DOHH2 (cell line): ENCODE data around the gene PRKCE.

Source experiments
- CTCF ChIP-seq: fragments of 200-600 bp; sonication (generic); IDR thresholded peaks from one replicate; pipeline ENCODE4 v1.5.1; 2014; ENCODE audit warnings: antibody characterized with exemption, mild to moderate bottlenecking, low read depth, low read length; ENCODE audit not compliant: poor library complexity, severe bottlenecking
- EZH2phosphoT487 ChIP-seq: fragments of 200-600 bp; sonication (generic); IDR thresholded peaks from 2 replicates; pipeline ENCODE4 v1.6.1; 2017; ENCODE audit warnings: borderline replicate concordance, mild to moderate bottlenecking, antibody characterized with exemption, low read length, moderate library complexity, mixed read lengths

GRCh38 chr2:45759310-45759851 is 107.9 kb downstream of the PRKCE start:
- TF ChIP-seq CTCF: no peak
- no peak for TF ChIP-seq EZH2phosphoT487
